Measurements from ENCODE around the gene C9orf40.

- TF ChIP-seq POLR2A (IDR thresholded peaks at IDR 0.05; ENCODE audit: low read depth, low read length) (no peak), TAF1 (IDR thresholded peaks at IDR 0.05; ENCODE audit: borderline replicate concordance, low read depth, low read length) (no peak), POLR2AphosphoS5 (IDR thresholded peaks at IDR 0.05; ENCODE audit: low read depth, low read length) (no peak)
These were observed 31.0 kb upstream of the C9orf40 start for GRCh38 chr9:74983709-74984108.
